Neural cell (in vitro differentiated cells): ENCODE data around the gene ZFX. TPM values are rescaled to one million over a fixed set of nuclear protein-coding genes. Genes with fewer than 3 reads are reported as not detected.

Experiments used
- H2AFZ ChIP-seq: fragments of 200-600, 300-800 bp; sonication (generic), shearing (Covaris generic); 2 replicates; pipeline ENCODE4 v1.6.0; 2014; ENCODE audit warnings: low read depth, mild to moderate bottlenecking, antibody characterized with exemption, low read length, moderate library complexity
- H3F3A ChIP-seq: fragments of 200-600 bp; shearing (Covaris generic); 2 replicates; pipeline ENCODE4 v1.6.1; 2016; ENCODE audit warnings: mild to moderate bottlenecking, moderate library complexity, mixed read lengths, antibody characterized with exemption, low read length; ENCODE audit not compliant: insufficient read depth, poor library complexity, severe bottlenecking
- H3K27ac ChIP-seq: fragments of 200-600, 300-800 bp; sonication (generic), shearing (Covaris generic); 2 replicates; pipeline ENCODE4 v1.5.1; 2014; ENCODE audit warnings: mild to moderate bottlenecking, low read length, moderate library complexity
- H3K27me3 ChIP-seq: fragments of 300-800, 200-600 bp; sonication (generic), shearing (Covaris generic); 2 replicates; pipeline ENCODE4 v1.6.0; 2014; ENCODE audit warnings: mild to moderate bottlenecking, low read depth, low read length, moderate library complexity; ENCODE audit not compliant: insufficient read depth
- H3K36me3 ChIP-seq: fragments of 300-800, 200-600 bp; sonication (generic), shearing (Covaris generic); 2 replicates; pipeline ENCODE4 v1.5.1; 2014; ENCODE audit warnings: mild to moderate bottlenecking, antibody characterized with exemption, low read length, moderate library complexity; ENCODE audit not compliant: insufficient read depth
- H3K4me2 ChIP-seq: fragments of 300-800, 200-600 bp; sonication (generic), shearing (Covaris generic); 2 replicates; pipeline ENCODE4 v1.6.0; 2014; ENCODE audit warnings: mild to moderate bottlenecking, low read length
- H3K4me3 ChIP-seq: fragments of 300-800, 200-600 bp; sonication (generic), shearing (Covaris generic); 2 replicates; pipeline ENCODE4 v1.5.1; 2014; ENCODE audit warnings: mild to moderate bottlenecking, low read length, moderate library complexity
- H3K79me2 ChIP-seq: fragments of 200-600 bp; shearing (Covaris generic); replicated peaks from 2 replicates; pipeline ENCODE4 v1.6.0; 2014; ENCODE audit warnings: mild to moderate bottlenecking, low read length, moderate library complexity; ENCODE audit not compliant: insufficient read depth
- H3K9ac ChIP-seq: fragments of 300-800, 200-600 bp; sonication (generic), shearing (Covaris generic); 2 replicates; pipeline ENCODE4 v1.6.1; 2016; ENCODE audit warnings: mild to moderate bottlenecking, low read length, mixed read lengths
- H3K9me2 ChIP-seq: fragments of 200-600 bp; shearing (Covaris generic); 2 replicates; pipeline ENCODE4 v1.6.1; 2016; ENCODE audit warnings: mild to moderate bottlenecking, low read length, mixed read lengths; ENCODE audit not compliant: insufficient read depth
- H3K9me3 ChIP-seq: fragments of 200-600, 300-800 bp; sonication (generic), shearing (Covaris generic); 2 replicates; pipeline ENCODE4 v1.6.1; 2016; ENCODE audit warnings: mild to moderate bottlenecking, mixed run types, low read length, moderate library complexity, mixed read lengths
- H4K20me1 ChIP-seq: fragments of 200-600 bp; shearing (Covaris generic); 2 replicates; pipeline ENCODE4 v1.6.1; 2016; ENCODE audit warnings: mild to moderate bottlenecking, mixed run types; ENCODE audit not compliant: insufficient read depth
- EP300 ChIP-seq: fragments of 450-650 bp; conservative IDR thresholded peaks from 2 replicates; pipeline ENCODE4 v1.6.1; 2014; ENCODE audit warnings: antibody characterized with exemption, mild to moderate bottlenecking, moderate library complexity; ENCODE audit not compliant: poor library complexity, severe bottlenecking
- EZH2 ChIP-seq: fragments of 200-600, 300-800 bp; shearing (Covaris generic), sonication (generic); IDR thresholded peaks from 2 replicates; pipeline ENCODE4 v1.6.1; 2014; ENCODE audit warnings: antibody characterized with exemption, low read length, borderline replicate concordance, mild to moderate bottlenecking; ENCODE audit not compliant: insufficient read depth, poor library complexity, severe bottlenecking
- MXI1 ChIP-seq: fragments of 450-650 bp; conservative IDR thresholded peaks from 2 replicates; pipeline ENCODE4 v1.6.1; 2014; ENCODE audit warnings: antibody characterized with exemption, mild to moderate bottlenecking; ENCODE audit not compliant: poor library complexity, severe bottlenecking
- POLR2AphosphoS5 ChIP-seq: IDR thresholded peaks from 2 replicates; pipeline ENCODE4 v1.6.1; 2012
- RAD21 ChIP-seq: fragments of 450-650 bp; conservative IDR thresholded peaks from 2 replicates; pipeline ENCODE4 v1.6.1; 2014; ENCODE audit warnings: antibody characterized with exemption, mild to moderate bottlenecking, moderate library complexity
- SMC3 ChIP-seq: fragments of 450-650 bp; conservative IDR thresholded peaks from 2 replicates; pipeline ENCODE4 v1.6.1; 2014; ENCODE audit warnings: antibody characterized with exemption, mild to moderate bottlenecking, moderate library complexity; ENCODE audit not compliant: poor library complexity
- TAF1 ChIP-seq: IDR thresholded peaks from 2 replicates; pipeline ENCODE4 v1.6.1; 2012; ENCODE audit warnings: low read depth
- polyA plus RNA-seq: library from polyadenylated mRNA; depleted of rRNA; stranded (reverse); fragments of >200 nt; gene quantifications from 2 replicates; pipeline ENCODE4 v1.2.3, GENCODE V29; 2014
- TF ChIP-seq, protein P1 (sequence below): IDR thresholded peaks from 2 replicates; pipeline ENCODE4 v1.6.1; 2012; ENCODE audit warnings: borderline replicate concordance
- TF ChIP-seq, protein P2 (sequence below): fragments of 450-650 bp; IDR thresholded peaks from 2 replicates; pipeline ENCODE4 v1.5.1; 2014; ENCODE audit warnings: antibody characterized with exemption, mild to moderate bottlenecking, moderate library complexity; ENCODE audit not compliant: poor library complexity, severe bottlenecking

Gene ZFX
- polyA plus RNA-seq, 1 donor from 2014 or later: 12.5 TPM

DNA sequence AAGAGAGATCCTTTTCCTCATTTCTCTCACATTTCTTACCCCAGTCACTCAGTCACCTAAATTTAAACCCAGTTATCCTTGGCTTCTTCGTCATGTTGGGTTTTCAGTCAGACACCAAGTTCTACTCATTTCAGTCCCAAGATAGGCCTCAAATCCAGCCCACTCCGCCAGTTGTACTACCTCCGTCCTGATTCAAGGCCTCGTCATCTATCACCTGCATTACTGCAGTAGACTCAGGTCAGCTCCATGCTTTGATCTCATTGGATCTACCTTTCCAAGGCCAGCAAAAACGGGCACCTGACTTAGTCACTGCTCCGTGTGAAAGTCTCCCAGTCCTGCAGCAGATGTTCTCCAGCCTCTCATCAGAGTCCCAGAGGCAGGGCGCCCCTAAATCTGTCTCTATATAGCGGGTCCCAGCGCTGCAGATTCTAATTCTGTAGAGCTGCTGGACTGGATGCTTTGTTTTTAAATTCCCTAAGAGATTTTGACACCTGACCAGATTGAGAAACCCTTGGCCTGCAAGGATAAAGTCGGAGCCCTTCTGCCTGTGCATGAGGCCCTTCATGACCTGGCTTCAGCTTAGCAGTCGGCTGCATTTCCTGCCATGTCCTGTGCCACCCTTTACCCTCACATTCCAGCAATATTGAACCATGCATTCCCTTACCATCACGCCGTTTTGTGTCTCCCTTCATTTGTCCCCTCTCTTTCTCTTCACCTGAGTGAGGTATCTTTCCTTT, 53.7 kb downstream of the ZFX start:
- Histone ChIP-seq H3K4me3 (no peak overlapping the region), H3K79me2 (no peaks in the 10 kb centered on the region), H3K4me2 (no peak overlapping the region), H3K9me3 (no peaks in the 10 kb centered on the region), H2AFZ (no peak overlapping the region), H3K27me3 (no peaks in the 10 kb centered on the region), H3K9me2 (no peaks in the 10 kb centered on the region), H4K20me1 (no peaks in the 10 kb centered on the region), H3F3A (no peaks in the 10 kb centered on the region), H3K27ac (no peak overlapping the region), H3K36me3 (no peaks in the 10 kb centered on the region), H3K9ac (no peak overlapping the region)
- no peak for TF ChIP-seq EZH2
- TF ChIP-seq, protein P1, sequence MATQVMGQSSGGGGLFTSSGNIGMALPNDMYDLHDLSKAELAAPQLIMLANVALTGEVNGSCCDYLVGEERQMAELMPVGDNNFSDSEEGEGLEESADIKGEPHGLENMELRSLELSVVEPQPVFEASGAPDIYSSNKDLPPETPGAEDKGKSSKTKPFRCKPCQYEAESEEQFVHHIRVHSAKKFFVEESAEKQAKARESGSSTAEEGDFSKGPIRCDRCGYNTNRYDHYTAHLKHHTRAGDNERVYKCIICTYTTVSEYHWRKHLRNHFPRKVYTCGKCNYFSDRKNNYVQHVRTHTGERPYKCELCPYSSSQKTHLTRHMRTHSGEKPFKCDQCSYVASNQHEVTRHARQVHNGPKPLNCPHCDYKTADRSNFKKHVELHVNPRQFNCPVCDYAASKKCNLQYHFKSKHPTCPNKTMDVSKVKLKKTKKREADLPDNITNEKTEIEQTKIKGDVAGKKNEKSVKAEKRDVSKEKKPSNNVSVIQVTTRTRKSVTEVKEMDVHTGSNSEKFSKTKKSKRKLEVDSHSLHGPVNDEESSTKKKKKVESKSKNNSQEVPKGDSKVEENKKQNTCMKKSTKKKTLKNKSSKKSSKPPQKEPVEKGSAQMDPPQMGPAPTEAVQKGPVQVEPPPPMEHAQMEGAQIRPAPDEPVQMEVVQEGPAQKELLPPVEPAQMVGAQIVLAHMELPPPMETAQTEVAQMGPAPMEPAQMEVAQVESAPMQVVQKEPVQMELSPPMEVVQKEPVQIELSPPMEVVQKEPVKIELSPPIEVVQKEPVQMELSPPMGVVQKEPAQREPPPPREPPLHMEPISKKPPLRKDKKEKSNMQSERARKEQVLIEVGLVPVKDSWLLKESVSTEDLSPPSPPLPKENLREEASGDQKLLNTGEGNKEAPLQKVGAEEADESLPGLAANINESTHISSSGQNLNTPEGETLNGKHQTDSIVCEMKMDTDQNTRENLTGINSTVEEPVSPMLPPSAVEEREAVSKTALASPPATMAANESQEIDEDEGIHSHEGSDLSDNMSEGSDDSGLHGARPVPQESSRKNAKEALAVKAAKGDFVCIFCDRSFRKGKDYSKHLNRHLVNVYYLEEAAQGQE: no peak
- TF ChIP-seq SMC3: no peak
- TF ChIP-seq, protein P2, sequence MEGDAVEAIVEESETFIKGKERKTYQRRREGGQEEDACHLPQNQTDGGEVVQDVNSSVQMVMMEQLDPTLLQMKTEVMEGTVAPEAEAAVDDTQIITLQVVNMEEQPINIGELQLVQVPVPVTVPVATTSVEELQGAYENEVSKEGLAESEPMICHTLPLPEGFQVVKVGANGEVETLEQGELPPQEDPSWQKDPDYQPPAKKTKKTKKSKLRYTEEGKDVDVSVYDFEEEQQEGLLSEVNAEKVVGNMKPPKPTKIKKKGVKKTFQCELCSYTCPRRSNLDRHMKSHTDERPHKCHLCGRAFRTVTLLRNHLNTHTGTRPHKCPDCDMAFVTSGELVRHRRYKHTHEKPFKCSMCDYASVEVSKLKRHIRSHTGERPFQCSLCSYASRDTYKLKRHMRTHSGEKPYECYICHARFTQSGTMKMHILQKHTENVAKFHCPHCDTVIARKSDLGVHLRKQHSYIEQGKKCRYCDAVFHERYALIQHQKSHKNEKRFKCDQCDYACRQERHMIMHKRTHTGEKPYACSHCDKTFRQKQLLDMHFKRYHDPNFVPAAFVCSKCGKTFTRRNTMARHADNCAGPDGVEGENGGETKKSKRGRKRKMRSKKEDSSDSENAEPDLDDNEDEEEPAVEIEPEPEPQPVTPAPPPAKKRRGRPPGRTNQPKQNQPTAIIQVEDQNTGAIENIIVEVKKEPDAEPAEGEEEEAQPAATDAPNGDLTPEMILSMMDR: no peak
- TF ChIP-seq MXI1: no peak

DNA sequence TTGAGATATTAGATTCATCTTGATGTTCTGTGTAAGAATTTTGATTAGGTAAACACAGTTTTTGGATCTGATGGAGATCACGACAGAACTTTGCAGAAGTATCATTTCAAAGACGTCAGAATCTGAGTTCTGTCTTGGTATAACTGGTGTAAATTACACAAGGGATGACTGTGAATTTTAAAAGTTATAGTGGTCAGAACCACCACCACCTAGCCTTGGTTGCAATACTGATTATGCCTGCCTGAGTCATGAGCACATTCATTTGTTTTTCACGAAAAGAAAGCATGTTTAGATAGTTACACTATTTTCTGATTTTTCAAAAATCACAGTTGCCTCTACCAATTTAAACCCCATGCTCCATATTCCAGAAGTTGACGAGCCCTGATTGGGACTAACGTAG, 54.8 kb downstream of the ZFX start:
- Histone ChIP-seq H3K9me2 (no peaks in the 10 kb centered on the region), H3K27ac (no peak overlapping the region), H3K4me2 (no peak overlapping the region), H3K9me3 (no peaks in the 10 kb centered on the region), H3K9ac (no peak overlapping the region), H3K79me2 (no peaks in the 10 kb centered on the region), H3K36me3 (no peaks in the 10 kb centered on the region), H2AFZ (no peak overlapping the region), H3K4me3 (no peak overlapping the region), H3F3A (no peaks in the 10 kb centered on the region), H3K27me3 (no peaks in the 10 kb centered on the region), H4K20me1 (no peaks in the 10 kb centered on the region)
- TF ChIP-seq, protein P1: no peak
- TF ChIP-seq EZH2 (no peak), TAF1 (no peak), SMC3 (no peak), RAD21 (no peak), EP300 (no peak), POLR2AphosphoS5 (no peak), MXI1 (no peak)
- TF ChIP-seq, protein P2: no peak
